Lower leg skin (tissue), 4 donors: Measurements from ENCODE around the gene CMYA5. TPM values are rescaled to one million over a fixed set of nuclear protein-coding genes. Genes with fewer than 3 reads are reported as not detected.
"Not testable (repeated sequence)": the region's sequence is repeated elsewhere in the genome, so short reads cannot be mapped to it uniquely, and the experiment has no call there.

Experiments
- DNase-seq, 2 donors: peaks; one replicate each; pipeline ENCODE4 v3.0.0-alpha.2; 2019; ENCODE audit warnings: low spot score in 2 of 2
- H3K4me3 ChIP-seq: fragments of 200-600 bp; sonication (generic); 2 replicates; pipeline ENCODE4 v1.5.1; 2017; ENCODE audit warnings: mild to moderate bottlenecking, low read depth; ENCODE audit not compliant: poor library complexity, severe bottlenecking
- CTCF ChIP-seq, 3 donors: fragments of 450-650 bp; IDR thresholded peaks; one replicate each; pipeline ENCODE4 v1.5.1; 2016; ENCODE audit warnings: antibody characterized with exemption in 3 of 3, mild to moderate bottlenecking in 3 of 3, moderate library complexity in 2 of 3
- POLR2A ChIP-seq, 2 donors: fragments of 450-650 bp; IDR thresholded peaks; one replicate each; pipeline ENCODE4 v1.6.1; 2016 to 2017; ENCODE audit warnings: antibody characterized with exemption in 2 of 2, mild to moderate bottlenecking in 1 of 2, moderate library complexity in 1 of 2
- WGBS, 2 donors: methylation state at CpG; one replicate each; pipeline ENCODE4 v1.1.5; 2018; 5-methylcytosine and 5-hydroxymethylcytosine counted together
- intact Hi-C: fragments of 100-400 bp; cut with DNase I; formaldehyde crosslinking; loops from one replicate; pipeline ENCODE4 v1.15.0; 2023; ENCODE audit warnings: low total_unique reads
- total RNA-seq, 4 donors: library from RNA; depleted of rRNA; stranded (reverse); fragments of >200 nt; gene quantifications; one replicate each; pipeline ENCODE4 v1.1.0, GENCODE V29; 2016

Gene CMYA5
- total RNA-seq, 4 donors from 2014 or later = 5.7 to 16.4 (median 7.4) TPM

- TF ChIP-seq CTCF (IDR thresholded peaks at IDR 0.05) = no peak
- no peak for TF ChIP-seq POLR2A (IDR thresholded peaks at IDR 0.05)
- intact Hi-C loops = no loop called here
- DNase-seq = no peak
- H3K4me3 ChIP-seq = no peak overlapping the region
Observed at GRCh38 chr5:79704553-79704952, 14.9 kb downstream of the CMYA5 start.

GRCh38 chr5:79705632-79706031 lies 16.0 kb downstream of the CMYA5 start:
- no peak overlapping the region for H3K4me3 ChIP-seq
- no peak for TF ChIP-seq POLR2A (IDR thresholded peaks at IDR 0.05)
- TF ChIP-seq CTCF (IDR thresholded peaks at IDR 0.05) = no peak
- intact Hi-C loops = no loop called here
- DNase-seq = no peak
- 90 to 93% methylated on average over 3 of the region's 3 CpGs for WGBS, 2 donors

GRCh38 chr5:79706317-79706716 lies 16.7 kb downstream of the CMYA5 start:
- intact Hi-C loops, H3K4me3 ChIP-seq, DNase-seq: not testable (repeated sequence)
- WGBS, 2 donors = 73 to 78% methylated on average over 8 of the region's 8 CpGs

- WGBS, 2 donors = 61 to 62% methylated on average over 3 of the region's 3 CpGs
- no peak for TF ChIP-seq POLR2A (IDR thresholded peaks at IDR 0.05)
- no peak for TF ChIP-seq CTCF (IDR thresholded peaks at IDR 0.05)
- no peak overlapping the region for H3K4me3 ChIP-seq
- DNase-seq = no peak
- intact Hi-C loops = no loop called here
Observed at GRCh38 chr5:79707535-79707934, 17.9 kb downstream of the CMYA5 start.

- TF ChIP-seq POLR2A (IDR thresholded peaks at IDR 0.05) (no peak), CTCF (IDR thresholded peaks at IDR 0.05) (no peak)
- H3K4me3 ChIP-seq = no peak overlapping the region
- intact Hi-C loops = no loop called here
- DNase-seq = no peak
Observed at GRCh38 chr5:79712741-79713140, 23.1 kb downstream of the CMYA5 start.

GRCh38 chr5:79713727-79714126 lies 24.1 kb downstream of the CMYA5 start:
- no peak for TF ChIP-seq CTCF (IDR thresholded peaks at IDR 0.05)
- TF ChIP-seq POLR2A (IDR thresholded peaks at IDR 0.05) = no peak
- no peak overlapping the region for H3K4me3 ChIP-seq
- WGBS, 2 donors = 94% methylated on average over 7 of the region's 7 CpGs
- intact Hi-C loops = no loop called here
- DNase-seq = no peak
